HCT116 (cell line): ENCODE measurements around the gene CALR3.

Source experiments
- CEBPB ChIP-seq: IDR thresholded peaks from 2 replicates; pipeline ENCODE4 v1.6.1; 2012; ENCODE audit warnings: low read depth
- EZH2 ChIP-seq: fragments of 200-600 bp; sonication (generic); IDR thresholded peaks from 2 replicates; pipeline ENCODE4 v1.6.1; 2017; ENCODE audit warnings: antibody characterized with exemption, mixed run types
- JUND ChIP-seq: IDR thresholded peaks from 2 replicates; pipeline ENCODE4 v1.6.1; 2012
- POLR2A ChIP-seq: IDR thresholded peaks from 2 replicates; pipeline ENCODE4 v1.7.0; 2011; ENCODE audit warnings: borderline replicate concordance; ENCODE audit not compliant: insufficient read depth, insufficient read length; ENCODE audit errors: extremely low read depth
- RAD21 ChIP-seq: IDR thresholded peaks from 2 replicates; pipeline ENCODE4 v1.6.1; 2012; ENCODE audit warnings: low read depth, mild to moderate bottlenecking
- YY1 ChIP-seq: IDR thresholded peaks from 2 replicates; pipeline ENCODE4 v1.6.1; 2011; ENCODE audit warnings: low read length, low read depth, moderate library complexity, mild to moderate bottlenecking; ENCODE audit not compliant: insufficient replicate concordance; ENCODE audit errors: extremely low read depth
- ZFX ChIP-seq: fragments of 450-650 bp; IDR thresholded peaks from 2 replicates; pipeline ENCODE4 v1.6.1; 2017
- TF ChIP-seq, protein P1 (sequence below), 3 experiments: fragments of 200-600 bp in 1 of 3; sonication (generic) in 1 of 3; IDR thresholded peaks in 2 of 3; conservative IDR thresholded peaks in 1 of 3; 2 replicates each; pipeline ENCODE4 v1.5.1; 2012 to 2017; ENCODE audit warnings: low read depth in 2 of 3, low read length in 2 of 3, antibody characterized with exemption in 1 of 3, borderline replicate concordance in 1 of 3, control low read depth in 1 of 3, mild to moderate bottlenecking in 1 of 3, mixed read lengths in 1 of 3, mixed run types in 1 of 3, moderate library complexity in 1 of 3; ENCODE audit not compliant: insufficient read depth in 1 of 3

- TF ChIP-seq, protein P1, sequence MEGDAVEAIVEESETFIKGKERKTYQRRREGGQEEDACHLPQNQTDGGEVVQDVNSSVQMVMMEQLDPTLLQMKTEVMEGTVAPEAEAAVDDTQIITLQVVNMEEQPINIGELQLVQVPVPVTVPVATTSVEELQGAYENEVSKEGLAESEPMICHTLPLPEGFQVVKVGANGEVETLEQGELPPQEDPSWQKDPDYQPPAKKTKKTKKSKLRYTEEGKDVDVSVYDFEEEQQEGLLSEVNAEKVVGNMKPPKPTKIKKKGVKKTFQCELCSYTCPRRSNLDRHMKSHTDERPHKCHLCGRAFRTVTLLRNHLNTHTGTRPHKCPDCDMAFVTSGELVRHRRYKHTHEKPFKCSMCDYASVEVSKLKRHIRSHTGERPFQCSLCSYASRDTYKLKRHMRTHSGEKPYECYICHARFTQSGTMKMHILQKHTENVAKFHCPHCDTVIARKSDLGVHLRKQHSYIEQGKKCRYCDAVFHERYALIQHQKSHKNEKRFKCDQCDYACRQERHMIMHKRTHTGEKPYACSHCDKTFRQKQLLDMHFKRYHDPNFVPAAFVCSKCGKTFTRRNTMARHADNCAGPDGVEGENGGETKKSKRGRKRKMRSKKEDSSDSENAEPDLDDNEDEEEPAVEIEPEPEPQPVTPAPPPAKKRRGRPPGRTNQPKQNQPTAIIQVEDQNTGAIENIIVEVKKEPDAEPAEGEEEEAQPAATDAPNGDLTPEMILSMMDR (IDR thresholded peaks at IDR 0.05 in 2 of 3, conservative IDR thresholded peaks at IDR 0.05 in 1 of 3; ENCODE audit: borderline replicate concordance in 1 of 3, insufficient read depth in 1 of 3, low read depth in 2 of 3, low read length in 2 of 3) = 0 out of 6 replicates have a peak, but pooled peaks of 1 of the 3 experiments have one; percentile 2
- TF ChIP-seq EZH2 (no peak), CEBPB (no peak), YY1 (no peak), POLR2A (no peak), JUND (no peak), RAD21 (0 out of 2 replicates have a peak, but pooled peaks have one; percentile 7), ZFX (no peak)
These were observed 18.5 kb upstream of the CALR3 start for GRCh38 chr19:16514383-16515019.
